Prostate gland (tissue), 2 donors: Measurements from ENCODE around the gene NFAM1.

Experiments
- POLR2A ChIP-seq: fragments of 450-650 bp; IDR thresholded peaks from one replicate; pipeline ENCODE4 v1.6.1; 2016; ENCODE audit warnings: antibody characterized with exemption, mild to moderate bottlenecking
- TF ChIP-seq, protein P1 (sequence below), 4 experiments: fragments of 200-600 bp in 2 of 4; fragments of 450-650 bp in 2 of 4; sonication (generic) in 2 of 4; IDR thresholded peaks; 1 replicate in 3 of 4; 2 replicates in 1 of 4; pipeline ENCODE4 v1.5.1; 2016 to 2019; ENCODE audit warnings: antibody characterized with exemption in 4 of 4, mild to moderate bottlenecking in 2 of 4, moderate library complexity in 2 of 4

DNA sequence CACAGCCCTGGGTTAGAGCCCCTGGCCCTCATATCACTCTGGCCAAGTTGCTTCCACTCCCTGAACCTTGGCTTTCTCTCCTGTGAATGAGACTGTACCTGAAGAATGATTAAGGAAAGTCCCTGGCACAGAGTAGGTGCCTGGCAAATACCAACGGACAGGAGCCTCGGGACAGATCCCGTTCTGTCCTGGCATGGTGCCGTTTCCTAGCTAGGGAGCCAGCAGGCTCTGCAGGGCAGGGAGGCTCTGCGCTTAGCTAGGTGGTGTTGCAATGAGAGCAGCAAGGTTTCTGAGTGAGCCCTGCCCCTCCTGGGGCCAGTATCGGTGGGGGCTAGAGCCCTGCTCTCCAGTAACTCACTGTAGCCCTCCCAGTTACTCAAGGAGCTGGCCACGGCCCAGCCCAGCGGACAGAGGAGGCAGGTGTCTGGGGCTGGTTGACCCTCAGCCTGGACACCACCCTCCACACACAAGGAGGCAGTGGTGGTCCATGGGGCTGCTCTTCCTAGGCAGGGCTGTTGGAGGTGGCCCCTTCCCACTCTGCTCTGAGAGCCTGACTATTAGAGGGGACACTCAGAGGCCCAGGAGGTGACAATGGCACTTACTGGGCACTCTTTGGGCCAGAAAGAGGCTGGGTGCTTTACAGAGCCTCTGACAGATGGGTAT, 74.4 kb downstream of the NFAM1 start:
- TF ChIP-seq, protein P1, sequence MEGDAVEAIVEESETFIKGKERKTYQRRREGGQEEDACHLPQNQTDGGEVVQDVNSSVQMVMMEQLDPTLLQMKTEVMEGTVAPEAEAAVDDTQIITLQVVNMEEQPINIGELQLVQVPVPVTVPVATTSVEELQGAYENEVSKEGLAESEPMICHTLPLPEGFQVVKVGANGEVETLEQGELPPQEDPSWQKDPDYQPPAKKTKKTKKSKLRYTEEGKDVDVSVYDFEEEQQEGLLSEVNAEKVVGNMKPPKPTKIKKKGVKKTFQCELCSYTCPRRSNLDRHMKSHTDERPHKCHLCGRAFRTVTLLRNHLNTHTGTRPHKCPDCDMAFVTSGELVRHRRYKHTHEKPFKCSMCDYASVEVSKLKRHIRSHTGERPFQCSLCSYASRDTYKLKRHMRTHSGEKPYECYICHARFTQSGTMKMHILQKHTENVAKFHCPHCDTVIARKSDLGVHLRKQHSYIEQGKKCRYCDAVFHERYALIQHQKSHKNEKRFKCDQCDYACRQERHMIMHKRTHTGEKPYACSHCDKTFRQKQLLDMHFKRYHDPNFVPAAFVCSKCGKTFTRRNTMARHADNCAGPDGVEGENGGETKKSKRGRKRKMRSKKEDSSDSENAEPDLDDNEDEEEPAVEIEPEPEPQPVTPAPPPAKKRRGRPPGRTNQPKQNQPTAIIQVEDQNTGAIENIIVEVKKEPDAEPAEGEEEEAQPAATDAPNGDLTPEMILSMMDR (IDR thresholded peaks at IDR 0.05): no peak
- TF ChIP-seq POLR2A: no peak
